ENCODE data around the gene KRT83.
"Not testable (repeated sequence)": the region's sequence is repeated elsewhere in the genome, so short reads cannot be mapped to it uniquely, and the experiment has no call there.

KRT83 gene

GRCh38 chr12:52308806-52309425, 12.3 kb downstream of the KRT83 start:
- H3K27me3 ChIP-seq (ENCODE audit: insufficient read depth, low read length), result peaks cover 14% of the 10 kb centered on the region
- no peak overlapping the region for H3K27ac ChIP-seq (ENCODE audit: low read depth, low read length)
- H3K79me2 ChIP-seq (ENCODE audit: control insufficient read depth, insufficient read depth, low read length, unreplicated experiment), result no peaks in the 10 kb centered on the region
- H3K4me1 ChIP-seq (ENCODE audit: control insufficient read depth, insufficient read depth, low read length, unreplicated experiment), result peaks cover 4% of the 10 kb centered on the region
- H3K4me3 ChIP-seq (ENCODE audit: low read depth, low read length), result peak overlapping the region; percentile 77
- peak overlapping the region; percentile 88 for H2AFZ ChIP-seq (ENCODE audit: low read length, unreplicated experiment)
- H3K36me3 ChIP-seq (ENCODE audit: insufficient read depth, low read length), result no peaks in the 10 kb centered on the region

- peak overlapping the region; percentile 88 for H2AFZ ChIP-seq (ENCODE audit: low read length, unreplicated experiment)
- H3K27me3 ChIP-seq (ENCODE audit: insufficient read depth, low read length), result peaks cover 14% of the 10 kb centered on the region
- H3K4me1 ChIP-seq (ENCODE audit: control insufficient read depth, insufficient read depth, low read length, unreplicated experiment), result peaks cover 4% of the 10 kb centered on the region
- no peaks in the 10 kb centered on the region for H3K36me3 ChIP-seq (ENCODE audit: insufficient read depth, low read length)
- no peak overlapping the region for H3K27ac ChIP-seq (ENCODE audit: low read depth, low read length)
- no peaks in the 10 kb centered on the region for H3K79me2 ChIP-seq (ENCODE audit: control insufficient read depth, insufficient read depth, low read length, unreplicated experiment)
- H3K4me3 ChIP-seq (ENCODE audit: low read depth, low read length), result peak overlapping the region; percentile 77
These were observed 13.1 kb downstream of the KRT83 start for GRCh38 chr12:52307836-52308805.

- H3K36me3 ChIP-seq (ENCODE audit: insufficient read depth, low read length), result no peaks in the 10 kb centered on the region
- H3K27ac ChIP-seq (ENCODE audit: low read depth, low read length), result no peak overlapping the region
- no peak overlapping the region for H2AFZ ChIP-seq (ENCODE audit: low read length, unreplicated experiment)
- H3K27me3 ChIP-seq (ENCODE audit: insufficient read depth, low read length), result peaks cover 6% of the 10 kb centered on the region
- H3K79me2 ChIP-seq (ENCODE audit: control insufficient read depth, insufficient read depth, low read length, unreplicated experiment), result no peaks in the 10 kb centered on the region
- H3K4me3 ChIP-seq (ENCODE audit: low read depth, low read length), result no peak overlapping the region
- H3K4me1 ChIP-seq (ENCODE audit: control insufficient read depth, insufficient read depth, low read length, unreplicated experiment), result peaks cover 4% of the 10 kb centered on the region
These were observed 14.5 kb downstream of the KRT83 start for GRCh38 chr12:52306731-52307130.

GRCh38 chr12:52305921-52306705, 15.1 kb downstream of the KRT83 start:
- H3K27me3 ChIP-seq (ENCODE audit: insufficient read depth, low read length), result peaks cover 6% of the 10 kb centered on the region
- no peaks in the 10 kb centered on the region for H3K79me2 ChIP-seq (ENCODE audit: control insufficient read depth, insufficient read depth, low read length, unreplicated experiment)

GRCh38 chr12:52304941-52305411, 16.2 kb downstream of the KRT83 start:
- not testable (repeated sequence) for H3K79me2 ChIP-seq (ENCODE audit: control insufficient read depth, insufficient read depth, low read length, unreplicated experiment); H3K27me3 ChIP-seq (ENCODE audit: insufficient read depth, low read length); H3K36me3 ChIP-seq (ENCODE audit: insufficient read depth, low read length); H3K27ac ChIP-seq (ENCODE audit: low read depth, low read length); H3K4me3 ChIP-seq (ENCODE audit: low read depth, low read length); H3K4me1 ChIP-seq (ENCODE audit: control insufficient read depth, insufficient read depth, low read length, unreplicated experiment); H2AFZ ChIP-seq (ENCODE audit: low read length, unreplicated experiment)

More at GRCh38 chr12:52305921-52306705, 15.1 kb downstream of the KRT83 start:
- H2AFZ ChIP-seq (ENCODE audit: low read length, unreplicated experiment), result no peak overlapping the region
- peaks cover 4% of the 10 kb centered on the region for H3K4me1 ChIP-seq (ENCODE audit: control insufficient read depth, insufficient read depth, low read length, unreplicated experiment)
- H3K36me3 ChIP-seq (ENCODE audit: insufficient read depth, low read length), result no peaks in the 10 kb centered on the region
- no peak overlapping the region for H3K4me3 ChIP-seq (ENCODE audit: low read depth, low read length)
- H3K27ac ChIP-seq (ENCODE audit: low read depth, low read length), result no peak overlapping the region

GRCh38 chr12:52302242-52302914, 18.8 kb downstream of the KRT83 start:
- not testable (repeated sequence) for H2AFZ ChIP-seq (ENCODE audit: low read length, unreplicated experiment); H3K27ac ChIP-seq (ENCODE audit: low read depth, low read length)
- H3K27me3 ChIP-seq (ENCODE audit: insufficient read depth, low read length), result peaks cover 16% of the 10 kb centered on the region

GRCh38 chr12:52301721-52302120, 19.5 kb downstream of the KRT83 start:
- H2AFZ ChIP-seq (ENCODE audit: low read length, unreplicated experiment); H3K36me3 ChIP-seq (ENCODE audit: insufficient read depth, low read length); H3K4me1 ChIP-seq (ENCODE audit: control insufficient read depth, insufficient read depth, low read length, unreplicated experiment); H3K4me3 ChIP-seq (ENCODE audit: low read depth, low read length); H3K79me2 ChIP-seq (ENCODE audit: control insufficient read depth, insufficient read depth, low read length, unreplicated experiment); H3K27ac ChIP-seq (ENCODE audit: low read depth, low read length): not testable (repeated sequence)
- peaks cover 20% of the 10 kb centered on the region for H3K27me3 ChIP-seq (ENCODE audit: insufficient read depth, low read length)

More at GRCh38 chr12:52302242-52302914, 18.8 kb downstream of the KRT83 start:
- H3K36me3 ChIP-seq (ENCODE audit: insufficient read depth, low read length); H3K4me1 ChIP-seq (ENCODE audit: control insufficient read depth, insufficient read depth, low read length, unreplicated experiment); H3K79me2 ChIP-seq (ENCODE audit: control insufficient read depth, insufficient read depth, low read length, unreplicated experiment); H3K4me3 ChIP-seq (ENCODE audit: low read depth, low read length): not testable (repeated sequence)

- H3K4me1 ChIP-seq (ENCODE audit: control insufficient read depth, insufficient read depth, low read length, unreplicated experiment), result no peaks in the 10 kb centered on the region
- no peak overlapping the region for H3K4me3 ChIP-seq (ENCODE audit: low read depth, low read length)
- peaks cover 20% of the 10 kb centered on the region for H3K27me3 ChIP-seq (ENCODE audit: insufficient read depth, low read length)
- H3K36me3 ChIP-seq (ENCODE audit: insufficient read depth, low read length), result no peaks in the 10 kb centered on the region
- no peaks in the 10 kb centered on the region for H3K79me2 ChIP-seq (ENCODE audit: control insufficient read depth, insufficient read depth, low read length, unreplicated experiment)
- H2AFZ ChIP-seq (ENCODE audit: low read length, unreplicated experiment), result no peak overlapping the region
- H3K27ac ChIP-seq (ENCODE audit: low read depth, low read length), result no peak overlapping the region
These were observed 20.2 kb downstream of the KRT83 start for GRCh38 chr12:52300796-52301691.

- Histone ChIP-seq H3K36me3 (ENCODE audit: insufficient read depth, low read length) (no peaks in the 10 kb centered on the region), H3K79me2 (ENCODE audit: control insufficient read depth, insufficient read depth, low read length, unreplicated experiment) (no peaks in the 10 kb centered on the region), H3K4me3 (ENCODE audit: low read depth, low read length) (no peak overlapping the region), H2AFZ (ENCODE audit: low read length, unreplicated experiment) (no peak overlapping the region), H3K27me3 (ENCODE audit: insufficient read depth, low read length) (peaks cover 20% of the 10 kb centered on the region), H3K27ac (ENCODE audit: low read depth, low read length) (no peak overlapping the region), H3K4me1 (ENCODE audit: control insufficient read depth, insufficient read depth, low read length, unreplicated experiment) (no peaks in the 10 kb centered on the region)
These were observed 22.5 kb downstream of the KRT83 start for GRCh38 chr12:52298677-52299190.
